ENCODE measurements around the gene MFSD6. TPM values are rescaled to one million over a fixed set of nuclear protein-coding genes. Genes with fewer than 3 reads are reported as not detected.

MFSD6 gene
- total RNA-seq, 1 donor from 2014 or later, result 50.5 TPM

- intact Hi-C loops (cut with DNase I), result no loop called here
These were observed 25.3 kb upstream of the MFSD6 start for GRCh38 chr2:190382851-190383250.

GRCh38 chr2:190387422-190387821 is 20.7 kb upstream of the MFSD6 start:
- Histone ChIP-seq H3K4me1 (no peaks in the 10 kb centered on the region), H3K36me3 (no peaks in the 10 kb centered on the region), H3K9me3 (no peaks in the 10 kb centered on the region), H3K4me3 (no peak overlapping the region), H3K27ac (no peak overlapping the region), H3K27me3 (ENCODE audit: low read depth) (no peaks in the 10 kb centered on the region)
- ATAC-seq (no peak), DNase-seq (no peak)
- TF ChIP-seq CTCF (IDR thresholded peaks at IDR 0.05), result no peak
- intact Hi-C loops (cut with DNase I), result no loop called here

More at GRCh38 chr2:190382851-190383250, 25.3 kb upstream of the MFSD6 start:
- TF ChIP-seq CTCF (IDR thresholded peaks at IDR 0.05), result peak; percentile 51
- Histone ChIP-seq H3K27ac (no peak overlapping the region), H3K36me3 (no peaks in the 10 kb centered on the region), H3K4me1 (peaks cover 4% of the 10 kb centered on the region), H3K4me3 (no peak overlapping the region), H3K9me3 (no peaks in the 10 kb centered on the region), H3K27me3 (ENCODE audit: low read depth) (no peaks in the 10 kb centered on the region)
- ATAC-seq, result peak; percentile 50 to 52
- DNase-seq, result no peak

- TF ChIP-seq CTCF (IDR thresholded peaks at IDR 0.05), result no peak
- DNase-seq, result no peak
- no peaks in the 10 kb centered on the region for H3K36me3 ChIP-seq
- intact Hi-C loops (cut with DNase I), result no loop called here
- no peak for ATAC-seq
- no peak overlapping the region for H3K4me3 ChIP-seq
- H3K9me3 ChIP-seq, result no peaks in the 10 kb centered on the region
- H3K4me1 ChIP-seq, result no peaks in the 10 kb centered on the region
- H3K27ac ChIP-seq, result no peak overlapping the region
- no peaks in the 10 kb centered on the region for H3K27me3 ChIP-seq (ENCODE audit: low read depth)
These were observed 11.9 kb upstream of the MFSD6 start for GRCh38 chr2:190396271-190396670.

GRCh38 chr2:190402986-190403603 is 5.1 kb upstream of the MFSD6 start:
- Histone ChIP-seq H3K4me1 (peaks cover 7% of the 10 kb centered on the region), H3K4me3 (no peak overlapping the region), H3K36me3 (no peaks in the 10 kb centered on the region), H3K27me3 (ENCODE audit: low read depth) (no peaks in the 10 kb centered on the region), H3K9me3 (no peaks in the 10 kb centered on the region), H3K27ac (no peak overlapping the region)
- ATAC-seq (no peak), DNase-seq (no peak)
- TF ChIP-seq CTCF (IDR thresholded peaks at IDR 0.05), result no peak
- intact Hi-C loops (cut with DNase I), result no loop called here

GRCh38 chr2:190404487-190404886 is 3.7 kb upstream of the MFSD6 start:
- Histone ChIP-seq H3K36me3 (no peaks in the 10 kb centered on the region), H3K4me1 (peaks cover 14% of the 10 kb centered on the region), H3K27ac (no peak overlapping the region), H3K9me3 (no peaks in the 10 kb centered on the region), H3K27me3 (ENCODE audit: low read depth) (no peaks in the 10 kb centered on the region), H3K4me3 (no peak overlapping the region)
- DNase-seq (no peak), ATAC-seq (no peak)
- intact Hi-C loops (cut with DNase I), result no loop called here
- no peak for TF ChIP-seq CTCF (IDR thresholded peaks at IDR 0.05)

All from lower lobe of right lung (tissue), 2 donors.